Omental fat pad (tissue), 4 donors: Measurements from ENCODE around the gene SEMA5A. TPM values are rescaled to one million over a fixed set of nuclear protein-coding genes. Genes with fewer than 3 reads are reported as not detected.
"Not testable (repeated sequence)": the region's sequence is repeated elsewhere in the genome, so short reads cannot be mapped to it uniquely, and the experiment has no call there.

Experiments
- ATAC-seq: fragments of 150-250 bp; one replicate; pipeline ENCODE4 v1.9.1; 2016; ENCODE audit warnings: mild to moderate bottlenecking, moderate library complexity; ENCODE audit not compliant: low FRiP score
- DNase-seq: peaks from one replicate; pipeline ENCODE4 v3.0.0-alpha.2; 2019; ENCODE audit warnings: low spot score
- total RNA-seq, 4 donors: library from RNA; depleted of rRNA; stranded (reverse); fragments of >200 nt; gene quantifications; one replicate each; pipeline ENCODE4 v1.1.0, GENCODE V29; 2016
- TF ChIP-seq, protein P1 (sequence below), 3 donors: fragments of 450-650 bp; IDR thresholded peaks; one replicate each; pipeline ENCODE4 v1.5.1; 2016 to 2017; ENCODE audit warnings: antibody characterized with exemption in 3 of 3, mild to moderate bottlenecking in 3 of 3, moderate library complexity in 2 of 3

The SEMA5A gene
- total RNA-seq, 4 donors from 2014 or later, result 6.3 to 60.2 (median 22.1) TPM

DNA sequence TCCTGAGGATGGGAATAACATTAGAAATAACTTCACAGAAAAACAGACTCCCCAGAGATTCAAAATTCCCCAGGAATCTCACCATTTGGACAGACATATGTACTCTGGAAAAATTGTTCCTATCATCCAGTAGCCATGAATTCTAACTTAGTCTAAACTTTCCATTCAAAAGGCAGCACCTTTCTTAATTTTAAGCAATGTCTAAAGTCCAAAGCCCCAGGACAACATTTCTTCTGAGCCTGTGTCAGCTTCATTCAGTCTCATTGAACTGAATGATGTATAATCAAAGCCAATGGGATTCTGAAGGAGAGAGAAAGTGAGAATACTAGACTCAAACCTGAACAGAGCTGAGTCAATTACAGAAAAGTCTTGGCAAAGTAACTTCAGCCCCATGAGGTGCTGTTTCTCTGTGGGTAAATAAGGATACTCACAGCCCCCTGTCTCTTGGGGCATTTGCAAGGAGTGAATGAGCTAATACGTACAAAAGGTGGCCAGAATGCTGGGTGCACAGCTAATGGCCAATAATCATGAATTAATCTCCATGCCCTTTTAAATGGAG lies 140.6 kb downstream of the SEMA5A start:
- no peak for DNase-seq
- TF ChIP-seq, protein P1, sequence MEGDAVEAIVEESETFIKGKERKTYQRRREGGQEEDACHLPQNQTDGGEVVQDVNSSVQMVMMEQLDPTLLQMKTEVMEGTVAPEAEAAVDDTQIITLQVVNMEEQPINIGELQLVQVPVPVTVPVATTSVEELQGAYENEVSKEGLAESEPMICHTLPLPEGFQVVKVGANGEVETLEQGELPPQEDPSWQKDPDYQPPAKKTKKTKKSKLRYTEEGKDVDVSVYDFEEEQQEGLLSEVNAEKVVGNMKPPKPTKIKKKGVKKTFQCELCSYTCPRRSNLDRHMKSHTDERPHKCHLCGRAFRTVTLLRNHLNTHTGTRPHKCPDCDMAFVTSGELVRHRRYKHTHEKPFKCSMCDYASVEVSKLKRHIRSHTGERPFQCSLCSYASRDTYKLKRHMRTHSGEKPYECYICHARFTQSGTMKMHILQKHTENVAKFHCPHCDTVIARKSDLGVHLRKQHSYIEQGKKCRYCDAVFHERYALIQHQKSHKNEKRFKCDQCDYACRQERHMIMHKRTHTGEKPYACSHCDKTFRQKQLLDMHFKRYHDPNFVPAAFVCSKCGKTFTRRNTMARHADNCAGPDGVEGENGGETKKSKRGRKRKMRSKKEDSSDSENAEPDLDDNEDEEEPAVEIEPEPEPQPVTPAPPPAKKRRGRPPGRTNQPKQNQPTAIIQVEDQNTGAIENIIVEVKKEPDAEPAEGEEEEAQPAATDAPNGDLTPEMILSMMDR (IDR thresholded peaks at IDR 0.05), result no peak
- ATAC-seq, result no peak

GRCh38 chr5:9401786-9402472 lies 143.9 kb downstream of the SEMA5A start:
- ATAC-seq (no peak), DNase-seq (no peak)
- TF ChIP-seq, protein P1 (IDR thresholded peaks at IDR 0.05), result no peak

- not testable (repeated sequence) for DNase-seq, ATAC-seq
Measured at GRCh38 chr5:9399783-9400182, 146.1 kb downstream of the SEMA5A start.

GRCh38 chr5:9399094-9399493 lies 146.8 kb downstream of the SEMA5A start:
- no peak for DNase-seq
- ATAC-seq, result no peak
- TF ChIP-seq, protein P1 (IDR thresholded peaks at IDR 0.05), result no peak

DNA sequence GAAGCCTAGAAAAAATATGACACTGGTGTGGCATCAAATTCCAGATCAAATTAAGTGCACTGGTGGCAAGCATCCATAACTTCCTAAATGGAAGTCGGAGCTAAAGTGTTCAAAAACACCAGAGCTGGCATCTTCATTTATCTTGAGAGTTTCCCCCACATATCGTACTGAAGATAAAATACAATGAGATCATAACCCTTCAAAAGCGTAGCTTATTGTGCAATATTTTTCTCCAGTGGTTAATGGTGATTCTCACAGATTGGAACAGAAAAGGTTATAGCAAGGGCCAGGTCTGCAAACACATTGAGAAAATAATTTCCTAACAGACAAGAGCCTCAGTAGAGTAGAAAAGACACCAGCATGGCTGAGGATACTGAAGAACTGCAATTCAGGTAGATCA lies 147.6 kb downstream of the SEMA5A start:
- no peak for DNase-seq
- TF ChIP-seq, protein P1 (IDR thresholded peaks at IDR 0.05), result no peak
- ATAC-seq, result peak; percentile 82

- ATAC-seq, result no peak
- TF ChIP-seq, protein P1 (IDR thresholded peaks at IDR 0.05), result no peak
- no peak for DNase-seq
Measured at GRCh38 chr5:9396285-9396770, 149.5 kb downstream of the SEMA5A start.

- ATAC-seq (no peak), DNase-seq (no peak)
- TF ChIP-seq, protein P1 (IDR thresholded peaks at IDR 0.05), result no peak
Measured at GRCh38 chr5:9395706-9396105, 150.2 kb downstream of the SEMA5A start.
